Mesendoderm (in vitro differentiated cells): ENCODE results near the gene WNT5B.
A peak's percentile ranks its signal among the peaks of the same experiment; 100 is the strongest.

Source experiments
- DNase-seq: peaks from one replicate; pipeline ENCODE4 v3.0.0; 2013
- H2AK5ac ChIP-seq: 2 replicates; pipeline ENCODE4 v1.6.1; 2013; ENCODE audit warnings: low read length, inconsistent platforms
- H2BK120ac ChIP-seq: 2 replicates; pipeline ENCODE4 v1.6.1; 2013; ENCODE audit warnings: low read depth, mild to moderate bottlenecking, low read length, moderate library complexity, mixed read lengths
- H2BK15ac ChIP-seq: replicated peaks from 2 replicates; pipeline ENCODE4 v1.6.1; 2013; ENCODE audit warnings: low read depth, mild to moderate bottlenecking, moderate library complexity
- H2BK5ac ChIP-seq: 2 replicates; pipeline ENCODE4 v1.6.1; 2013; ENCODE audit warnings: low read length, inconsistent platforms
- H3K18ac ChIP-seq: 2 replicates; pipeline ENCODE4 v1.6.1; 2013; ENCODE audit warnings: mild to moderate bottlenecking, low read length, mixed read lengths
- H3K23ac ChIP-seq: one replicate; pipeline ENCODE4 v1.6.1; 2013; ENCODE audit warnings: low read length
- H3K27ac ChIP-seq: 2 replicates; pipeline ENCODE4 v1.5.1; 2013; ENCODE audit warnings: low read depth, mild to moderate bottlenecking, inconsistent platforms, low read length, moderate library complexity
- H3K27me3 ChIP-seq: 2 replicates; pipeline ENCODE4 v1.6.1; 2013; ENCODE audit warnings: low read length, control low read depth, mild to moderate bottlenecking, inconsistent platforms; ENCODE audit not compliant: insufficient read depth, poor library complexity
- H3K36me3 ChIP-seq: 2 replicates; pipeline ENCODE4 v1.6.1; 2013; ENCODE audit warnings: low read length, inconsistent platforms; ENCODE audit not compliant: control insufficient read depth, insufficient read depth
- H3K4ac ChIP-seq: one replicate; pipeline ENCODE4 v1.6.1; 2013; ENCODE audit warnings: low read depth, mild to moderate bottlenecking, low read length, moderate library complexity
- H3K4me1 ChIP-seq: 2 replicates; pipeline ENCODE4 v1.6.1; 2013; ENCODE audit warnings: low read depth, low read length, inconsistent platforms; ENCODE audit not compliant: control insufficient read depth
- H3K4me2 ChIP-seq: 2 replicates; pipeline ENCODE4 v1.6.1; 2013; ENCODE audit warnings: low read length
- H3K4me3 ChIP-seq: 2 replicates; pipeline ENCODE4 v1.5.1; 2013; ENCODE audit warnings: mild to moderate bottlenecking, low read length
- H3K56ac ChIP-seq: one replicate; pipeline ENCODE4 v1.6.1; 2013; ENCODE audit warnings: low read length
- H3K79me1 ChIP-seq: 2 replicates; pipeline ENCODE4 v1.6.1; 2013; ENCODE audit warnings: low read length, inconsistent platforms
- H3K79me2 ChIP-seq: 2 replicates; pipeline ENCODE4 v1.6.1; 2013; ENCODE audit warnings: mild to moderate bottlenecking, low read length; ENCODE audit not compliant: control insufficient read depth, insufficient read depth
- H3K9ac ChIP-seq: 2 replicates; pipeline ENCODE4 v1.6.1; 2013; ENCODE audit warnings: low read length, inconsistent platforms
- H4K5ac ChIP-seq: one replicate; pipeline ENCODE4 v1.6.1; 2013; ENCODE audit warnings: low read length
- H4K8ac ChIP-seq: one replicate; pipeline ENCODE4 v1.6.1; 2013; ENCODE audit warnings: low read depth, mild to moderate bottlenecking, control low read depth, low read length, moderate library complexity
- WGBS: extraction: QIAGEN DNeasy Blood & Tissue Kit; methylation state at CpG from one replicate; pipeline ENCODE4 v1.1.7; 2013; ENCODE audit warnings: low lambda C conversion rate, missing lambda C conversion rate; ENCODE audit not compliant: insufficient coverage; ENCODE audit errors: extremely low coverage; 5-methylcytosine and 5-hydroxymethylcytosine counted together

Gene WNT5B

GRCh38 chr12:1608713-1609119 is 20.3 kb upstream of the WNT5B start:
- H3K56ac ChIP-seq, result no peak overlapping the region
- WGBS, result no CpG with 5 or more reads among the region's 5 CpGs
- no peak overlapping the region for H3K27ac ChIP-seq
- no peak overlapping the region for H4K5ac ChIP-seq
- H3K79me2 ChIP-seq, result no peaks in the 10 kb centered on the region
- no peak overlapping the region for H4K8ac ChIP-seq
- no peak overlapping the region for H3K18ac ChIP-seq
- H2BK120ac ChIP-seq, result no peak overlapping the region
- H2AK5ac ChIP-seq, result no peak overlapping the region
- H3K79me1 ChIP-seq, result no peaks in the 10 kb centered on the region
- H3K4me1 ChIP-seq, result peaks cover 3% of the 10 kb centered on the region
- H3K23ac ChIP-seq, result no peak overlapping the region
- H3K4me3 ChIP-seq, result no peak overlapping the region
- H3K36me3 ChIP-seq, result no peaks in the 10 kb centered on the region
- no peak overlapping the region for H3K9ac ChIP-seq
- DNase-seq, result no peak
- H3K4ac ChIP-seq, result no peak overlapping the region
- H2BK15ac ChIP-seq, result no peak overlapping the region
- H3K4me2 ChIP-seq, result no peak overlapping the region
- H3K27me3 ChIP-seq, result no peaks in the 10 kb centered on the region
- no peak overlapping the region for H2BK5ac ChIP-seq

- H3K18ac ChIP-seq, result no peak overlapping the region
- no CpG with 5 or more reads among the region's 7 CpGs for WGBS
Measured at GRCh38 chr12:1610072-1610643, 18.9 kb upstream of the WNT5B start.

GRCh38 chr12:1611803-1612572 is 17.0 kb upstream of the WNT5B start:
- Histone ChIP-seq H3K23ac (peak overlapping the region; percentile 45), H3K56ac (no peak overlapping the region), H4K5ac (no peak overlapping the region), H3K27ac (no peak overlapping the region), H3K4me2 (no peak overlapping the region), H4K8ac (no peak overlapping the region), H2BK15ac (no peak overlapping the region), H3K4me3 (no peak overlapping the region), H3K79me1 (no peaks in the 10 kb centered on the region), H3K4ac (no peak overlapping the region), H3K79me2 (no peaks in the 10 kb centered on the region), H2BK5ac (no peak overlapping the region), H2BK120ac (no peak overlapping the region), H2AK5ac (no peak overlapping the region), H3K36me3 (no peaks in the 10 kb centered on the region), H3K27me3 (no peaks in the 10 kb centered on the region), H3K18ac (no peak overlapping the region), H3K9ac (no peak overlapping the region), H3K4me1 (peaks cover 3% of the 10 kb centered on the region)
- no CpG with 5 or more reads among the region's 13 CpGs for WGBS
- no peak for DNase-seq

More at GRCh38 chr12:1610072-1610643, 18.9 kb upstream of the WNT5B start:
- no peak for DNase-seq
- Histone ChIP-seq H2BK120ac (no peak overlapping the region), H3K9ac (no peak overlapping the region), H4K5ac (no peak overlapping the region), H2BK5ac (no peak overlapping the region), H3K56ac (no peak overlapping the region), H3K4me2 (no peak overlapping the region), H3K27me3 (no peaks in the 10 kb centered on the region), H4K8ac (no peak overlapping the region), H2BK15ac (no peak overlapping the region), H3K23ac (no peak overlapping the region), H3K4me3 (no peak overlapping the region), H3K4me1 (peaks cover 3% of the 10 kb centered on the region), H2AK5ac (no peak overlapping the region), H3K36me3 (no peaks in the 10 kb centered on the region), H3K4ac (no peak overlapping the region), H3K79me1 (no peaks in the 10 kb centered on the region), H3K27ac (no peak overlapping the region), H3K79me2 (no peaks in the 10 kb centered on the region)

- Histone ChIP-seq H3K4ac (no peak overlapping the region), H4K5ac (no peak overlapping the region), H3K4me3 (no peak overlapping the region), H3K18ac (no peak overlapping the region), H3K9ac (no peak overlapping the region), H3K79me2 (no peaks in the 10 kb centered on the region), H3K36me3 (no peaks in the 10 kb centered on the region), H3K79me1 (no peaks in the 10 kb centered on the region), H3K27me3 (no peaks in the 10 kb centered on the region), H3K23ac (no peak overlapping the region), H3K27ac (no peak overlapping the region), H4K8ac (no peak overlapping the region), H2BK5ac (no peak overlapping the region), H2BK120ac (no peak overlapping the region), H3K4me2 (no peak overlapping the region), H3K4me1 (peaks cover 3% of the 10 kb centered on the region), H2AK5ac (no peak overlapping the region), H2BK15ac (no peak overlapping the region), H3K56ac (no peak overlapping the region)
- WGBS, result no CpG with 5 or more reads among the region's 4 CpGs
- DNase-seq, result peak; percentile 29
Measured at GRCh38 chr12:1613860-1614259, 15.2 kb upstream of the WNT5B start.

- no peak overlapping the region for H3K23ac ChIP-seq
- WGBS, result no CpG with 5 or more reads among the region's 6 CpGs
- H3K56ac ChIP-seq, result no peak overlapping the region
- no peak overlapping the region for H2BK15ac ChIP-seq
- H3K27ac ChIP-seq, result no peak overlapping the region
- H2AK5ac ChIP-seq, result no peak overlapping the region
- no peak overlapping the region for H4K5ac ChIP-seq
- H2BK120ac ChIP-seq, result no peak overlapping the region
- H3K4me3 ChIP-seq, result no peak overlapping the region
- H2BK5ac ChIP-seq, result no peak overlapping the region
- H3K18ac ChIP-seq, result no peak overlapping the region
- no peak for DNase-seq
- H4K8ac ChIP-seq, result no peak overlapping the region
- no peaks in the 10 kb centered on the region for H3K36me3 ChIP-seq
- no peaks in the 10 kb centered on the region for H3K27me3 ChIP-seq
- no peaks in the 10 kb centered on the region for H3K79me2 ChIP-seq
- peaks cover 3% of the 10 kb centered on the region for H3K4me1 ChIP-seq
- H3K9ac ChIP-seq, result no peak overlapping the region
- no peak overlapping the region for H3K4me2 ChIP-seq
- H3K4ac ChIP-seq, result no peak overlapping the region
- no peaks in the 10 kb centered on the region for H3K79me1 ChIP-seq
Measured at GRCh38 chr12:1614360-1614759, 14.7 kb upstream of the WNT5B start.
